Measurements from ENCODE around the gene PRR19. TPM values are rescaled to one million over a fixed set of nuclear protein-coding genes. Genes with fewer than 3 reads are reported as not detected.

PRR19 gene
- total RNA-seq, 1 experiment from 2014 or later: 2.2 TPM

GRCh38 chr19:42270346-42271044, 31.4 kb upstream of the PRR19 start:
- DNase-seq (ENCODE audit: low spot score): peak; percentile 86

GRCh38 chr19:42271045-42271419, 30.9 kb upstream of the PRR19 start:
- no peak for DNase-seq (ENCODE audit: low spot score)

GRCh38 chr19:42271861-42272534, 29.9 kb upstream of the PRR19 start:
- DNase-seq (ENCODE audit: low spot score): no peak

- no peak for DNase-seq (ENCODE audit: low spot score)
Measured at GRCh38 chr19:42272535-42272897, 29.4 kb upstream of the PRR19 start.

GRCh38 chr19:42272989-42273406, 28.9 kb upstream of the PRR19 start:
- no peak for DNase-seq (ENCODE audit: low spot score)

GRCh38 chr19:42273407-42274064, 28.4 kb upstream of the PRR19 start:
- DNase-seq (ENCODE audit: low spot score): no peak

GRCh38 chr19:42274065-42274682, 27.8 kb upstream of the PRR19 start:
- DNase-seq (ENCODE audit: low spot score): no peak

GRCh38 chr19:42275103-42275502, 26.8 kb upstream of the PRR19 start:
- no peak for DNase-seq (ENCODE audit: low spot score)

GRCh38 chr19:42275517-42275916, 26.4 kb upstream of the PRR19 start:
- DNase-seq (ENCODE audit: low spot score): no peak

- DNase-seq (ENCODE audit: low spot score): no peak
Measured at GRCh38 chr19:42276284-42276683, 25.6 kb upstream of the PRR19 start.

GRCh38 chr19:42276821-42277220, 25.1 kb upstream of the PRR19 start:
- DNase-seq (ENCODE audit: low spot score): peak; percentile 57

GRCh38 chr19:42277821-42278451, 24.0 kb upstream of the PRR19 start:
- DNase-seq (ENCODE audit: low spot score): peak; percentile 78

GRCh38 chr19:42278452-42279154, 23.3 kb upstream of the PRR19 start:
- no peak for DNase-seq (ENCODE audit: low spot score)

- DNase-seq (ENCODE audit: low spot score): no peak
Measured at GRCh38 chr19:42279155-42279901, 22.6 kb upstream of the PRR19 start.

GRCh38 chr19:42279902-42280814, 21.8 kb upstream of the PRR19 start:
- peak; percentile 94 for DNase-seq (ENCODE audit: low spot score)

- peak; percentile 72 for DNase-seq (ENCODE audit: low spot score)
Measured at GRCh38 chr19:42280815-42281145, 21.2 kb upstream of the PRR19 start.

GRCh38 chr19:42281146-42281826, 20.6 kb upstream of the PRR19 start:
- peak; percentile 57 for DNase-seq (ENCODE audit: low spot score)

GRCh38 chr19:42281827-42282762, 19.8 kb upstream of the PRR19 start:
- peak; percentile 74 for DNase-seq (ENCODE audit: low spot score)

All from A172 (cell line).